Ammon's horn (tissue), 1 donor: ENCODE measurements around the gene NHSL2.

Experiments
- DNase-seq: peaks from one replicate; pipeline ENCODE4 v3.0.0-alpha.2; 2016; ENCODE audit warnings: low spot score

The NHSL2 gene

DNA sequence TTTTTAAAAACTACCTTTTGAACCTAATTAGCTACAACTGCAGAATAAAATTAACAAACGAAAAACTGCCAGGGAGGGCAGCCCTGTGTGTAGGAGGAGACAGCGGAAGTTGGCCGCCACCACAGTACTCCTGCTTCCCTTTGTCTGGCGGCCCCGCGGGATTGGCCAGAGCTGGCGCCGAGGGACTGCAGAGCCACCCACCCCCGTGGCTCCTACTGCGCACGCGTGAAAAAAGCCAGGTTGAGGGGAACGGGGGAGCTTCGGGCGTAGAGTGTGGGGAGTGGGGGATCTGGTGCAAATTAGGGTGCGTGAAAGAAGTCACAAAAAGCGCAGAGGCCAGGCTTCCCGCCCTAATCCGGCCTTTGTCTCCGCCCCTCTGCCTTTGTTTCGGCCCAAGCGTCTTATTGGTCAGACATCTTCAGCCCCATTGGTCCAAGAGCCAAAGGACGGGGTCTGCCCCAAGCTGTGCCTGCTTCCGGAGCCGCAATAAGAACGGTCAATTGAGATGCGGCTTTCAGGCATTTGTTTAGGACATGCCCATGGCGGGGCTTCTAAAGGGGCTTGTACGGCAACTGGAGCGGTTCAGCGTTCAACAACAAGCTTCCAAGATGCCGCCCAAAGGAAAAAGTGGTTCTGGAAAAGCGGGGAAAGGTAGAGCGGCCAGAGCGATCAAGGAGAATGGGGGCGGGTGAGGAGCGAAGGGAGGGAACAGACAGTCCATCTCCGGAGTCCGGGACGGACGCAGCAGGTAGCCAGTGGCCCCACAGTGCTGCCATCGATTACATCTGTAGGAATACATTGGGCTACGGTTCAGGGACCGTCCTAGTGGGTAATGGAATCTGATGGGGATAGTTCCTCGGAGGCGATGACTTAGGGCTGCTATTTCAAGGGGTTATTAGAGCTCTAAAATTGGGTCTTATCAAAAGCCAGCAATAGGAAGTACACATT, 270.8 kb downstream of the NHSL2 start, which contains the start of gene PIN4:
PIN4 (plus strand) TSS at position 580 of the 948 bp plus-strand sequence; CDS start at position 609, 29 bp downstream.
- peak; percentile 96 for DNase-seq

GRCh38 chrX:72182924-72183323, 272.3 kb downstream of the NHSL2 start:
- no peak for DNase-seq

- no peak for DNase-seq
Measured at GRCh38 chrX:72201836-72202536, 291.3 kb downstream of the NHSL2 start.
